DND-41 (cell line): Measurements from ENCODE around the gene FYB1.

Experiments used
- ATAC-seq: fragments of 200-7000 bp; cut with Tn5 transposase; 3 replicates; pipeline ENCODE4 v1.9.1; 2021; ENCODE audit warnings: low read depth; ENCODE audit not compliant: insufficient read depth
- DNase-seq: peaks from one replicate; pipeline ENCODE4 v3.0.0-alpha.2; 2020
- H2AFZ ChIP-seq: 2 replicates; pipeline ENCODE4 v1.6.0; 2012; ENCODE audit warnings: low read depth, low read length
- H3K27ac ChIP-seq: 2 replicates; pipeline ENCODE4 v1.5.1; 2012; ENCODE audit warnings: low read length, inconsistent platforms
- H3K27me3 ChIP-seq: fragments of 200-600 bp; sonication (generic); 2 replicates; pipeline ENCODE4 v1.6.0; 2012; ENCODE audit warnings: low read length, mild to moderate bottlenecking, inconsistent platforms; ENCODE audit not compliant: insufficient read depth, poor library complexity
- H3K36me3 ChIP-seq: 2 replicates; pipeline ENCODE4 v1.5.1; 2012; ENCODE audit warnings: low read length, inconsistent platforms; ENCODE audit not compliant: insufficient read depth
- H3K4me1 ChIP-seq: 2 replicates; pipeline ENCODE4 v1.5.1; 2012; ENCODE audit warnings: mild to moderate bottlenecking, low read length; ENCODE audit not compliant: insufficient read depth
- H3K4me2 ChIP-seq: 2 replicates; pipeline ENCODE4 v1.6.0; 2012; ENCODE audit warnings: mild to moderate bottlenecking, moderate library complexity, low read length, inconsistent platforms; ENCODE audit not compliant: insufficient read depth
- H3K4me3 ChIP-seq, 2 experiments: fragments of 200-600 bp in 1 of 2; shearing (Covaris generic) in 1 of 2; 2 replicates each; pipeline ENCODE4 v1.5.1; 2012 to 2016; ENCODE audit warnings: inconsistent platforms in 2 of 2, low read length in 2 of 2, mild to moderate bottlenecking in 2 of 2, low read depth in 1 of 2, moderate library complexity in 1 of 2
- H3K79me2 ChIP-seq: 2 replicates; pipeline ENCODE4 v1.6.0; 2012; ENCODE audit warnings: low read length, inconsistent platforms; ENCODE audit not compliant: insufficient read depth
- H3K9ac ChIP-seq: 2 replicates; pipeline ENCODE4 v1.6.0; 2012; ENCODE audit warnings: low read depth, mild to moderate bottlenecking, inconsistent platforms, low read length, moderate library complexity
- H3K9me3 ChIP-seq: 2 replicates; pipeline ENCODE4 v1.5.1; 2012; ENCODE audit warnings: low read length, moderate library complexity, mild to moderate bottlenecking, inconsistent platforms; ENCODE audit not compliant: insufficient read depth, severe bottlenecking
- H4K20me1 ChIP-seq: 2 replicates; pipeline ENCODE4 v1.6.0; 2012; ENCODE audit warnings: low read length; ENCODE audit not compliant: insufficient read depth
- CTCF ChIP-seq: IDR thresholded peaks from 2 replicates; pipeline ENCODE4 v1.5.1; 2012; ENCODE audit warnings: borderline replicate concordance, low read length, moderate library complexity, mild to moderate bottlenecking; ENCODE audit not compliant: poor library complexity, severe bottlenecking; ENCODE audit errors: extremely low read depth
- EZH2 ChIP-seq: IDR thresholded peaks from 3 replicates; pipeline ENCODE4 v1.6.1; 2012; ENCODE audit warnings: borderline replicate concordance, low read depth, mild to moderate bottlenecking, moderate library complexity, low read length, inconsistent platforms; ENCODE audit not compliant: severe bottlenecking

Gene FYB1

GRCh38 chr5:39116344-39117170 lies 102.8 kb downstream of the FYB1 start:
- H2AFZ ChIP-seq = no peak overlapping the region
- TF ChIP-seq EZH2 (no peak), CTCF (no peak)
- no peak overlapping the region for H3K4me3 ChIP-seq
- H3K36me3 ChIP-seq = no peaks in the 10 kb centered on the region
- H4K20me1 ChIP-seq = no peaks in the 10 kb centered on the region
- ATAC-seq (no peak), DNase-seq (no peak)
- H3K4me1 ChIP-seq = no peaks in the 10 kb centered on the region
- no peak overlapping the region for H3K9ac ChIP-seq
- H3K27me3 ChIP-seq = no peaks in the 10 kb centered on the region
- H3K4me2 ChIP-seq = no peak overlapping the region
- H3K9me3 ChIP-seq = no peaks in the 10 kb centered on the region
- no peak overlapping the region for H3K27ac ChIP-seq
- no peaks in the 10 kb centered on the region for H3K79me2 ChIP-seq

GRCh38 chr5:39115644-39116343 lies 103.6 kb downstream of the FYB1 start:
- ATAC-seq (no peak), DNase-seq (no peak)
- TF ChIP-seq CTCF = no peak
- TF ChIP-seq EZH2 = no peak
- Histone ChIP-seq H3K27me3 (no peaks in the 10 kb centered on the region), H3K4me3 (no peak overlapping the region), H4K20me1 (no peaks in the 10 kb centered on the region), H3K79me2 (no peaks in the 10 kb centered on the region), H3K36me3 (no peaks in the 10 kb centered on the region), H3K9me3 (no peaks in the 10 kb centered on the region), H3K9ac (no peak overlapping the region), H3K4me1 (no peaks in the 10 kb centered on the region), H2AFZ (no peak overlapping the region), H3K27ac (no peak overlapping the region), H3K4me2 (no peak overlapping the region)

- no peak overlapping the region for H3K4me3 ChIP-seq
- DNase-seq = no peak
- TF ChIP-seq CTCF (no peak), EZH2 (no peak)
Observed at GRCh38 chr5:39114155-39114554, 105.2 kb downstream of the FYB1 start.

More at GRCh38 chr5:39114155-39114554, 105.2 kb downstream of the FYB1 start:
- no peak overlapping the region for H3K27ac ChIP-seq
- no peaks in the 10 kb centered on the region for H3K27me3 ChIP-seq
- no peaks in the 10 kb centered on the region for H3K79me2 ChIP-seq
- H3K4me1 ChIP-seq = no peaks in the 10 kb centered on the region
- no peaks in the 10 kb centered on the region for H4K20me1 ChIP-seq
- H3K4me2 ChIP-seq = no peak overlapping the region
- H3K36me3 ChIP-seq = no peaks in the 10 kb centered on the region
- H3K9me3 ChIP-seq = no peaks in the 10 kb centered on the region
- H2AFZ ChIP-seq = no peak overlapping the region
- H3K9ac ChIP-seq = no peak overlapping the region
- ATAC-seq = no peak
